Measurements from ENCODE around the gene ATL2.
A peak's percentile ranks its signal among the peaks of the same experiment; 100 is the strongest.

Gene ATL2

GRCh38 chr2:38301969-38302702, 74.9 kb downstream of the ATL2 start:
- Histone ChIP-seq H3K4me3 (ENCODE audit: low read depth in 1 of 5, low read length in 5 of 5) (no peak overlapping the region), H3K4me1 (ENCODE audit: control insufficient read depth in 5 of 5, insufficient read depth in 5 of 5, low read length in 5 of 5) (peaks cover 2 to 10% (median 7%) of the 10 kb centered on the region in 5 donors), H3K27ac (ENCODE audit: low read depth, low read length) (no peak overlapping the region), H3K36me3 (ENCODE audit: control insufficient read depth in 5 of 5, insufficient read depth in 5 of 5, low read length in 5 of 5) (peaks cover 31 to 62% (median 41%) of the 10 kb centered on the region in 5 donors), H3K9me3 (ENCODE audit: control insufficient read depth in 5 of 5, low read length in 5 of 5) (no peaks in the 10 kb centered on the region), H3K9ac (ENCODE audit: low read length in 5 of 5) (no peak overlapping the region), H3K27me3 (ENCODE audit: control insufficient read depth in 5 of 5, insufficient read depth in 4 of 5, low read length in 5 of 5) (no peaks in the 10 kb centered on the region)

DNA sequence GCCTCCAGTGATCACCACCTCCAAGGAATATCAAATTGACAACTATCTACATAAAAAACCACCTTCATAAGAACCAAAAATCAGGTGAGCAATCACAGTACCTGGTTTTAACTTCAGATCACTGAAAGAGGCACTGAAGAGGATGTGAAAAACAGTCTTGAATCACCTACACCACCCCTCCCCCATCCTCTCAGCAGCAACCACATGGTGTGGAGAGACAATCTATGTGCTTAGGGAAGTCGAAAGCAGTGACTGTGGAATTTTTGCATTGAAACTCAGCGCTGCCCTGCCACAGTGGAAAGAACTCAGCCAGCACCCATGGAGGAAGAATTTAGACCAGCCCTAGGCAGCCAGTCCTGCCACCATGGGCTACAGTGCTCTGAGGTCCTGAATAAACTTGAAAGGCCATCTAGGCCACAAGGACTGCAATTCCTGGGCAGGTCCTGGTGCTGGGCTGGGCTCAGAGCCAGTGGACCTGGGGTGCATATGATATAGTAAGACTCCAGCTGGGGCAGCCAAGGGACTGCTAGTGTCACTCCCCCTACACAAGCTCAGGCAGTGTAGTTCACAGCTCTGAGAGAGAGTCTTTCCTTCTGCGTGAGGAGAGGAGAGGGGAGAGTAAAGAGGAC, 75.6 kb downstream of the ATL2 start:
- H3K27ac ChIP-seq (ENCODE audit: low read depth, low read length) = no peak overlapping the region
- peaks cover 2 to 10% (median 7%) of the 10 kb centered on the region in 5 donors for H3K4me1 ChIP-seq (ENCODE audit: control insufficient read depth in 5 of 5, insufficient read depth in 5 of 5, low read length in 5 of 5)
- no peaks in the 10 kb centered on the region for H3K9me3 ChIP-seq (ENCODE audit: control insufficient read depth in 5 of 5, low read length in 5 of 5)
- H3K36me3 ChIP-seq (ENCODE audit: control insufficient read depth in 5 of 5, insufficient read depth in 5 of 5, low read length in 5 of 5) = peaks cover 35 to 65% (median 45%) of the 10 kb centered on the region in 5 donors
- peak overlapping the region in 1 of 5 donors; percentile 41 for H3K9ac ChIP-seq (ENCODE audit: low read length in 5 of 5)
- H3K4me3 ChIP-seq (ENCODE audit: low read depth in 1 of 5, low read length in 5 of 5) = no peak overlapping the region
- no peaks in the 10 kb centered on the region for H3K27me3 ChIP-seq (ENCODE audit: control insufficient read depth in 5 of 5, insufficient read depth in 4 of 5, low read length in 5 of 5)

GRCh38 chr2:38298539-38298938, 78.5 kb downstream of the ATL2 start:
- no peaks in the 10 kb centered on the region for H3K9me3 ChIP-seq (ENCODE audit: control insufficient read depth in 5 of 5, low read length in 5 of 5)
- H3K4me3 ChIP-seq (ENCODE audit: low read depth in 1 of 5, low read length in 5 of 5) = no peak overlapping the region
- H3K27me3 ChIP-seq (ENCODE audit: control insufficient read depth in 5 of 5, insufficient read depth in 4 of 5, low read length in 5 of 5) = no peaks in the 10 kb centered on the region
- peaks cover 2 to 10% (median 7%) of the 10 kb centered on the region in 5 donors for H3K4me1 ChIP-seq (ENCODE audit: control insufficient read depth in 5 of 5, insufficient read depth in 5 of 5, low read length in 5 of 5)
- peaks cover 34 to 73% (median 51%) of the 10 kb centered on the region in 5 donors for H3K36me3 ChIP-seq (ENCODE audit: control insufficient read depth in 5 of 5, insufficient read depth in 5 of 5, low read length in 5 of 5)
- H3K9ac ChIP-seq (ENCODE audit: low read length in 5 of 5) = no peak overlapping the region
- H3K27ac ChIP-seq (ENCODE audit: low read depth, low read length) = no peak overlapping the region

DNA sequence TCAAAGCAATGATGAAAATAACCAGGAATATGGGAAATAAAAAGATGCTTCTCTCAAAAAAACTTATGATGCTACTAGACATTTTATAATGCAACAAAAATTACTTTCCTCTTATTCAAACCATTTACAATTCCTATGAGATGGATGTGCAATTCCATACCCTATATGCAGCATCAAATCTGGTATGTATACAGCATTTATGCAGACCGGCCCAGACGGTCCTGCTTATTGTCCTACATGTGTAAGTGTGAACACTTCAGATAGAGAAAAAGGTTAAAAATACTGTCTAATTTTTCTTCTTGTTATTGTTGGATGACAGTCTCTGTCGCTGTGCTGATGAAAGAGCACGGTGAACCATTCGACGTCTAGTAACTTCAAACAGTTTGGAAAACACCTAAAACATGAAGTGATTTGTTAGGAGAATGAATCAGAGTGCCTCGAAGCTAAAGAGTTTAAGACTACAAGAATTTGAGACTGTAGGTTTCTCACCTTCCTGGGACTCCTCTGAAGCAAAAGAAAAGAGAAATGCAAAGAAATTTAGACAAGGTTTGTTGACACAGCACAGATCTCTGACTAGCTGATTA, 80.8 kb downstream of the ATL2 start:
- no peaks in the 10 kb centered on the region for H3K9me3 ChIP-seq (ENCODE audit: control insufficient read depth in 5 of 5, low read length in 5 of 5)
- H3K9ac ChIP-seq (ENCODE audit: low read length in 5 of 5) = no peak overlapping the region
- H3K36me3 ChIP-seq (ENCODE audit: control insufficient read depth in 5 of 5, insufficient read depth in 5 of 5, low read length in 5 of 5) = peaks cover 25 to 53% (median 43%) of the 10 kb centered on the region in 5 donors
- H3K4me1 ChIP-seq (ENCODE audit: control insufficient read depth in 5 of 5, insufficient read depth in 5 of 5, low read length in 5 of 5) = peaks cover 0 to under 1% (median 0%) of the 10 kb centered on the region in 5 donors
- no peak overlapping the region for H3K4me3 ChIP-seq (ENCODE audit: low read depth in 1 of 5, low read length in 5 of 5)
- no peak overlapping the region for H3K27ac ChIP-seq (ENCODE audit: low read depth, low read length)
- no peaks in the 10 kb centered on the region for H3K27me3 ChIP-seq (ENCODE audit: control insufficient read depth in 5 of 5, insufficient read depth in 4 of 5, low read length in 5 of 5)

- H3K4me1 ChIP-seq (ENCODE audit: control insufficient read depth in 5 of 5, insufficient read depth in 5 of 5, low read length in 5 of 5) = no peaks in the 10 kb centered on the region
- no peak overlapping the region for H3K9ac ChIP-seq (ENCODE audit: low read length in 5 of 5)
- H3K9me3 ChIP-seq (ENCODE audit: control insufficient read depth in 5 of 5, low read length in 5 of 5) = no peaks in the 10 kb centered on the region
- H3K4me3 ChIP-seq (ENCODE audit: low read depth in 1 of 5, low read length in 5 of 5) = no peak overlapping the region
- no peaks in the 10 kb centered on the region for H3K27me3 ChIP-seq (ENCODE audit: control insufficient read depth in 5 of 5, insufficient read depth in 4 of 5, low read length in 5 of 5)
- no peak overlapping the region for H3K27ac ChIP-seq (ENCODE audit: low read depth, low read length)
- peaks cover 25 to 46% (median 38%) of the 10 kb centered on the region in 5 donors for H3K36me3 ChIP-seq (ENCODE audit: control insufficient read depth in 5 of 5, insufficient read depth in 5 of 5, low read length in 5 of 5)
Measured at GRCh38 chr2:38294597-38294996, 82.5 kb downstream of the ATL2 start.

- peaks cover 19 to 33% (median 28%) of the 10 kb centered on the region in 5 donors for H3K36me3 ChIP-seq (ENCODE audit: control insufficient read depth in 5 of 5, insufficient read depth in 5 of 5, low read length in 5 of 5)
- H3K9me3 ChIP-seq (ENCODE audit: control insufficient read depth in 5 of 5, low read length in 5 of 5) = no peaks in the 10 kb centered on the region
- H3K9ac ChIP-seq (ENCODE audit: low read length in 5 of 5) = no peak overlapping the region
- H3K4me3 ChIP-seq (ENCODE audit: low read depth in 1 of 5, low read length in 5 of 5) = no peak overlapping the region
- no peak overlapping the region for H3K27ac ChIP-seq (ENCODE audit: low read depth, low read length)
- no peaks in the 10 kb centered on the region for H3K27me3 ChIP-seq (ENCODE audit: control insufficient read depth in 5 of 5, insufficient read depth in 4 of 5, low read length in 5 of 5)
- no peaks in the 10 kb centered on the region for H3K4me1 ChIP-seq (ENCODE audit: control insufficient read depth in 5 of 5, insufficient read depth in 5 of 5, low read length in 5 of 5)
Measured at GRCh38 chr2:38293152-38293865, 83.8 kb downstream of the ATL2 start.

DNA sequence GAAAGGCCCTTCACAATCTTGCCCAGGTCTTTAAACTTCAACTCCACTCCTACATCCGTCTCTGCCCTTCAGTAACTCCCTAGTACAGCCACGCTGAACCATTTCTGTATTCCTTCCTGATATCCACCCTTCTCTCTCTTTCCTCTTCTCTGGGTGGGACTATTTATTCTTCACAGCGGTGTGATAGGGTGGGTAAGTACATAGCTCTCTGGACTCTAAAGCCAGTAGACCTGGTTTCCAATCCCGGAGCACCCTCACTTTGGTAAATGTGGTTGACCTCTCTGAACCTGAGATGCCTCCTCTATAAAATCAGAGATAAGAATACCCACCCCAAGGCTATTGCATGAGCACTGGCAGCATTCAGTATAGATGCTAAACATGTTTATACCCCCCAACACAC, 86.7 kb downstream of the ATL2 start:
- Histone ChIP-seq H3K27ac (ENCODE audit: low read depth, low read length) (no peak overlapping the region), H3K36me3 (ENCODE audit: control insufficient read depth in 5 of 5, insufficient read depth in 5 of 5, low read length in 5 of 5) (peaks cover 0 to 5% (median 1%) of the 10 kb centered on the region in 5 donors), H3K4me3 (ENCODE audit: low read depth in 1 of 5, low read length in 5 of 5) (no peak overlapping the region), H3K27me3 (ENCODE audit: control insufficient read depth in 5 of 5, insufficient read depth in 4 of 5, low read length in 5 of 5) (no peaks in the 10 kb centered on the region), H3K4me1 (ENCODE audit: control insufficient read depth in 5 of 5, insufficient read depth in 5 of 5, low read length in 5 of 5) (no peaks in the 10 kb centered on the region), H3K9ac (ENCODE audit: low read length in 5 of 5) (no peak overlapping the region), H3K9me3 (ENCODE audit: control insufficient read depth in 5 of 5, low read length in 5 of 5) (no peaks in the 10 kb centered on the region)

DNA sequence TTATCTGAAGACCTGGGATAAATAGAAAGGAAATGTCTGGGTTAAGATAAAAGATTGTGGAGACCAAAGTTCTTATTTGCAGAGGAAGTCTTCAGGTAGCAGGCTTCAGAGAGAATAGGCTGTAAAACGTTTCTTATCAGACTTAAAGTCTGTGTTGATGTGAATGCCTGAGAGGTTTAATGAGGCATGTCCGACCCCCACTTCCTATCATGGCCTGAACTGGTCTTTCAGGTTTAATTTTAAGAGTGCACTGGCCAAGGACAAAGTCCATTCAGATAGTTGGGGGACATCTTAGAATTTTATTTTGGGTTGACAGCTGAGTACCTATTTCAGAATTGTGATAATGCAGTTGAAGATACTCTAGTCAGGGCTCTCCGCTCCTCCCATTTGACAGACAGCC, 92.1 kb downstream of the ATL2 start:
- no peaks in the 10 kb centered on the region for H3K9me3 ChIP-seq (ENCODE audit: control insufficient read depth in 5 of 5, low read length in 5 of 5)
- H3K27ac ChIP-seq (ENCODE audit: low read depth, low read length) = no peak overlapping the region
- H3K4me1 ChIP-seq (ENCODE audit: control insufficient read depth in 5 of 5, insufficient read depth in 5 of 5, low read length in 5 of 5) = no peaks in the 10 kb centered on the region
- no peaks in the 10 kb centered on the region for H3K36me3 ChIP-seq (ENCODE audit: control insufficient read depth in 5 of 5, insufficient read depth in 5 of 5, low read length in 5 of 5)
- H3K27me3 ChIP-seq (ENCODE audit: control insufficient read depth in 5 of 5, insufficient read depth in 4 of 5, low read length in 5 of 5) = no peaks in the 10 kb centered on the region
- no peak overlapping the region for H3K9ac ChIP-seq (ENCODE audit: low read length in 5 of 5)
- H3K4me3 ChIP-seq (ENCODE audit: low read depth in 1 of 5, low read length in 5 of 5) = no peak overlapping the region

DNA sequence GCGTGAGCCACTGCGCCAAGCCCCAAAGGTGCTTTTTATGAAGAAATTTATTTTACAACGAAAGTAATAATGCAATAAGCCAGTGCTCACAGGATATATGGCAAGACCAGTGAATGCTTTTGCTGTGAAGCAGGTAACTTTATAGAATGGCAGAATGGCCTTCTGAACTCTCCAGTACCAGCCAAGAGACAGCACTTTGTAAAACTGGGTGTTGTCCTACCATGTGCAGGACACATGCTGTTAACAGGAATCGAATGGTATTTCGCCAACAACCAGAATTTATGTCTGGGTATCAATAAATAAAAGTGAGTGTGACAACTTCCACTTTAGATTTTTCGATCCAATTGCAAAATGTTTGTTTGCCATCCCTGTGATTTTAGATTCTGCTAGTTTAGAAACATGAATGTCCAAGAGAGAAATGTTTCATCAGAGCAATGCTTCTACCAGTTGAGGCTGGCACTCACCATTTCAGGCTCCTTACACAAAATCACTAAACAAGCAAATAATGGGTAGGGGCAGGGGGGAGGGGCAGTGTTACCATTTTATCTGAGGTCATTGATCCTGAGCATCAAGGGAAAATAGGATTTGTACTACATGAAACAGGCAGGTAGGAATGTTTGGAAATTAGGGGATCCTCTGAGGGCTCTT, 95.9 kb downstream of the ATL2 start:
- no peaks in the 10 kb centered on the region for H3K36me3 ChIP-seq (ENCODE audit: control insufficient read depth in 5 of 5, insufficient read depth in 5 of 5, low read length in 5 of 5)
- H3K4me1 ChIP-seq (ENCODE audit: control insufficient read depth in 5 of 5, insufficient read depth in 5 of 5, low read length in 5 of 5) = no peaks in the 10 kb centered on the region
- H3K9ac ChIP-seq (ENCODE audit: low read length in 5 of 5) = no peak overlapping the region
- H3K4me3 ChIP-seq (ENCODE audit: low read depth in 1 of 5, low read length in 5 of 5) = no peak overlapping the region
- no peak overlapping the region for H3K27ac ChIP-seq (ENCODE audit: low read depth, low read length)
- peaks cover 0 to 3% (median 0%) of the 10 kb centered on the region in 5 donors for H3K27me3 ChIP-seq (ENCODE audit: control insufficient read depth in 5 of 5, insufficient read depth in 4 of 5, low read length in 5 of 5)
- no peaks in the 10 kb centered on the region for H3K9me3 ChIP-seq (ENCODE audit: control insufficient read depth in 5 of 5, low read length in 5 of 5)

Data from subcutaneous abdominal adipose tissue (tissue), 5 donors.